Hepatocyte (in vitro differentiated cells): ENCODE measurements around the gene LIN7C. TPM values are rescaled to one million over a fixed set of nuclear protein-coding genes. Genes with fewer than 3 reads are reported as not detected.
A peak's percentile ranks its signal among the peaks of the same experiment; 100 is the strongest.

Experiments
- DNase-seq: peaks from one replicate; pipeline ENCODE4 v3.0.0-alpha.2; 2016; ENCODE audit warnings: low spot score
- H2AFZ ChIP-seq: fragments of 200-600 bp; sonication (generic); 2 replicates; pipeline ENCODE4 v1.6.0; 2016; ENCODE audit warnings: antibody characterized with exemption, mild to moderate bottlenecking
- H3K27ac ChIP-seq: fragments of 200-600 bp; sonication (generic); 2 replicates; pipeline ENCODE4 v1.5.1; 2016; ENCODE audit warnings: mild to moderate bottlenecking
- H3K27me3 ChIP-seq: fragments of 200-600 bp; sonication (generic); 2 replicates; pipeline ENCODE4 v1.6.1; 2016
- H3K36me3 ChIP-seq: fragments of 200-600 bp; sonication (generic); replicated peaks from 2 replicates; pipeline ENCODE4 v1.5.1; 2016; ENCODE audit warnings: low read depth; ENCODE audit not compliant: insufficient read depth
- H3K4me1 ChIP-seq: fragments of 200-600 bp; sonication (generic); 2 replicates; pipeline ENCODE4 v1.5.1; 2016; ENCODE audit warnings: mild to moderate bottlenecking, moderate library complexity; ENCODE audit not compliant: insufficient read depth
- H3K4me2 ChIP-seq: fragments of 200-600 bp; sonication (generic); 2 replicates; pipeline ENCODE4 v1.6.0; 2016
- H3K4me3 ChIP-seq: fragments of 200-600 bp; sonication (generic); 2 replicates; pipeline ENCODE4 v1.5.1; 2016; ENCODE audit warnings: mild to moderate bottlenecking
- H3K79me2 ChIP-seq: fragments of 200-600 bp; sonication (generic); 2 replicates; pipeline ENCODE4 v1.6.0; 2017; ENCODE audit warnings: mild to moderate bottlenecking
- H3K9me2 ChIP-seq: fragments of 200-600 bp; sonication (generic); replicated peaks from 2 replicates; pipeline ENCODE4 v1.6.0; 2017; ENCODE audit warnings: mild to moderate bottlenecking; ENCODE audit not compliant: insufficient read depth
- H3K9me3 ChIP-seq: fragments of 200-600 bp; sonication (generic); 2 replicates; pipeline ENCODE4 v1.5.1; 2016; ENCODE audit warnings: low read depth, mild to moderate bottlenecking
- H4K20me1 ChIP-seq: fragments of 200-600 bp; sonication (generic); 2 replicates; pipeline ENCODE4 v1.6.0; 2016; ENCODE audit warnings: mild to moderate bottlenecking; ENCODE audit not compliant: insufficient read depth, poor library complexity, severe bottlenecking
- EZH2 ChIP-seq: fragments of 200-600 bp; sonication (generic); IDR thresholded peaks from 2 replicates; pipeline ENCODE4 v1.6.1; 2016; ENCODE audit warnings: antibody characterized with exemption, mild to moderate bottlenecking, borderline replicate concordance
- EZH2phosphoT487 ChIP-seq: fragments of 200-600 bp; sonication (generic); IDR thresholded peaks from one replicate; pipeline ENCODE4 v1.6.1; 2018; ENCODE audit warnings: antibody characterized with exemption, mild to moderate bottlenecking, low read depth, moderate library complexity; ENCODE audit not compliant: unreplicated experiment, severe bottlenecking
- WGBS: methylation state at CpG from one replicate; pipeline ENCODE4 v1.1.6; 2016; ENCODE audit warnings: low lambda C conversion rate; ENCODE audit errors: missing lambda C conversion rate; 5-methylcytosine and 5-hydroxymethylcytosine counted together
- polyA plus RNA-seq: library from polyadenylated mRNA; unstranded; fragments of >200 nt; fragmentation: Nextera tagmentation; extraction: Ambion mirVana; gene quantifications from 2 replicates; pipeline ENCODE4 v1.2.1, GENCODE V29; 2016
- total RNA-seq: library from RNA; depleted of rRNA; stranded (reverse); fragments of >200 nt; gene quantifications from 2 replicates; pipeline ENCODE4 v1.2.3, GENCODE V29; 2014
- TF ChIP-seq, protein P1 (sequence below): fragments of 200-600 bp; sonication (generic); IDR thresholded peaks from 2 replicates; pipeline ENCODE4 v1.5.1; 2016; ENCODE audit warnings: antibody characterized with exemption, mild to moderate bottlenecking; ENCODE audit not compliant: poor library complexity

The LIN7C gene
- total and polyA plus RNA-seq, 2 experiments from 2014 or later: 22.4 to 55.5 TPM

DNA sequence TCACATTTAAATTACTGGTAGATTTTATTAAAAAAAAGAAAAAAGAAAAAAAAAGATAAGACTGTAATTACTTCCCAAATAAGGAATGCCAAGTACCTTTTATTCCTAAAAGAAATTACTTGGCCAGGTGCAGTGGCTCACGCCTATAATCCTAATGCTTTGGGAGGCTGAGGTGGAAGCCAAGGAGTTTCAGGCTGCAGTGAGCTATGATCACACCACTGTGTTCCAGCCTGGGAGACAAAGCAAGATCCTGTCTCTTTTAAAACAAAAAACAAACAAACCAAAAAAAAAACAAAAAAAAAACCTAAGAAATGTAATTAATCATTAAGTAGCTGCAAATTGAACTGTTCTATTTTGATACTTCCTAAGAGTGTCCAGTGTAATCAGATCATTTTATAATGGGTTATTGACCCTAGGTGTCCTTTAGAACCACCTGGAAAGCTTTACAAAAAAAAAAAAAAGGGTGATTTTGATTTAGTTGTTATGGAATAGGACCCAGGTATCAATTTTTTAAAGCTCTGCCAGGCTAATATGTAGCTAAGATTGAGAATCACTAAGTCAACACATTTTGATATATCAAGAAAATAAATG lies 10.8 kb downstream of the LIN7C start:
- Histone ChIP-seq H3K4me3 (no peak overlapping the region), H3K4me2 (no peak overlapping the region), H3K4me1 (no peaks in the 10 kb centered on the region), H3K9me3 (no peaks in the 10 kb centered on the region), H3K79me2 (peaks cover 30% of the 10 kb centered on the region), H3K27me3 (no peaks in the 10 kb centered on the region), H3K36me3 (peaks cover 3% of the 10 kb centered on the region), H2AFZ (no peak overlapping the region), H3K27ac (no peak overlapping the region), H3K9me2 (no peaks in the 10 kb centered on the region), H4K20me1 (no peaks in the 10 kb centered on the region)
- no peak for TF ChIP-seq EZH2
- DNase-seq: no peak
- WGBS: 100% methylated on average over 1 of the region's 1 CpG

DNA sequence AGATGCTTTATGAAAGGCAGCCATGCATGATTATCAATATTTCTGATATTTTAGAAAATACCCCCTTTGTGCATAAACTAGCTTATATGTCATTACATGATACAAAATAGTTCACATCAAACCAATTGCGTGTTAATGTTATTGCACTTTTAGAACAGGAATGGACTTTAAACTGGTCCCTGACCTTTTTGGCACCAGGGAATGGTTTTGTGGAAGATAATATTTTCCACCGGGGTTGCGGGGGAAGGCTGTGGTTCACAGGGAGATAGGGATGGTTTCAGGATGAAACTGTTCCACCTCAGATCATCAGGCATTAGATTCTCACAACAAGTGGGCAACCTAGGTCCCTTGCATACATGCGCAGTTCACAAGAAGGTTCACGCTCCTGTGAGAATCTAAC lies 17.5 kb downstream of the LIN7C start:
- TF ChIP-seq EZH2phosphoT487: no peak
- TF ChIP-seq, protein P1, sequence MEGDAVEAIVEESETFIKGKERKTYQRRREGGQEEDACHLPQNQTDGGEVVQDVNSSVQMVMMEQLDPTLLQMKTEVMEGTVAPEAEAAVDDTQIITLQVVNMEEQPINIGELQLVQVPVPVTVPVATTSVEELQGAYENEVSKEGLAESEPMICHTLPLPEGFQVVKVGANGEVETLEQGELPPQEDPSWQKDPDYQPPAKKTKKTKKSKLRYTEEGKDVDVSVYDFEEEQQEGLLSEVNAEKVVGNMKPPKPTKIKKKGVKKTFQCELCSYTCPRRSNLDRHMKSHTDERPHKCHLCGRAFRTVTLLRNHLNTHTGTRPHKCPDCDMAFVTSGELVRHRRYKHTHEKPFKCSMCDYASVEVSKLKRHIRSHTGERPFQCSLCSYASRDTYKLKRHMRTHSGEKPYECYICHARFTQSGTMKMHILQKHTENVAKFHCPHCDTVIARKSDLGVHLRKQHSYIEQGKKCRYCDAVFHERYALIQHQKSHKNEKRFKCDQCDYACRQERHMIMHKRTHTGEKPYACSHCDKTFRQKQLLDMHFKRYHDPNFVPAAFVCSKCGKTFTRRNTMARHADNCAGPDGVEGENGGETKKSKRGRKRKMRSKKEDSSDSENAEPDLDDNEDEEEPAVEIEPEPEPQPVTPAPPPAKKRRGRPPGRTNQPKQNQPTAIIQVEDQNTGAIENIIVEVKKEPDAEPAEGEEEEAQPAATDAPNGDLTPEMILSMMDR: no peak
- TF ChIP-seq EZH2: no peak
- H3K9me3 ChIP-seq: no peaks in the 10 kb centered on the region
- 94% methylated on average over 5 of the region's 5 CpGs for WGBS
- no peak for DNase-seq
- no peaks in the 10 kb centered on the region for H4K20me1 ChIP-seq
- H3K79me2 ChIP-seq: peaks cover under 1% of the 10 kb centered on the region
- no peak overlapping the region for H2AFZ ChIP-seq
- no peak overlapping the region for H3K27ac ChIP-seq
- H3K4me3 ChIP-seq: no peak overlapping the region
- H3K9me2 ChIP-seq: no peaks in the 10 kb centered on the region
- no peaks in the 10 kb centered on the region for H3K4me1 ChIP-seq
- no peak overlapping the region for H3K4me2 ChIP-seq
- no peaks in the 10 kb centered on the region for H3K27me3 ChIP-seq
- peaks cover 3% of the 10 kb centered on the region for H3K36me3 ChIP-seq

DNA sequence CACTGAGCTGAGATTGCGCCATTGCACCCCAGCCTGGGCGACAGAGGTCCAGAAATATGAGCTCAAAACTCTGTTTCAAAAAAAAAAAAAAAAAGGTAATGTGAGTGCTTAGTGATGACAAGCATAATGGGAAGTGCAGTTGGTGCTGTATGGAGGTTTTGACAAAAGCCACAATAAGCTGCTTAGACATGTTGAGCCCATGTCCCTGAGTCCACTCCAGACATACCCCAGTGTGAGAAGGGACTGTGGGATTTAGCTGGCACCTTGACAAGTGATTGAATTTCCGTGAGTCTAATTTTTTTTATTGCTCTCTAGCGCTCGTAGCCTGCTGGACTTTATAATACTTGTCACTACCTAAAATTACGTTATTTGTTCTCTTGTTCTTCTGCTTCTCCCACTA lies 18.9 kb downstream of the LIN7C start:
- Histone ChIP-seq H4K20me1 (no peaks in the 10 kb centered on the region), H2AFZ (no peak overlapping the region), H3K9me3 (no peaks in the 10 kb centered on the region), H3K27me3 (no peaks in the 10 kb centered on the region), H3K4me1 (no peaks in the 10 kb centered on the region), H3K79me2 (no peaks in the 10 kb centered on the region), H3K36me3 (no peaks in the 10 kb centered on the region), H3K4me3 (no peak overlapping the region), H3K9me2 (no peaks in the 10 kb centered on the region), H3K4me2 (no peak overlapping the region), H3K27ac (no peak overlapping the region)
- no peak for TF ChIP-seq EZH2
- TF ChIP-seq, protein P1: no peak
- no peak for TF ChIP-seq EZH2phosphoT487
- DNase-seq: no peak
- 68% methylated on average over 6 of the region's 6 CpGs for WGBS

DNA sequence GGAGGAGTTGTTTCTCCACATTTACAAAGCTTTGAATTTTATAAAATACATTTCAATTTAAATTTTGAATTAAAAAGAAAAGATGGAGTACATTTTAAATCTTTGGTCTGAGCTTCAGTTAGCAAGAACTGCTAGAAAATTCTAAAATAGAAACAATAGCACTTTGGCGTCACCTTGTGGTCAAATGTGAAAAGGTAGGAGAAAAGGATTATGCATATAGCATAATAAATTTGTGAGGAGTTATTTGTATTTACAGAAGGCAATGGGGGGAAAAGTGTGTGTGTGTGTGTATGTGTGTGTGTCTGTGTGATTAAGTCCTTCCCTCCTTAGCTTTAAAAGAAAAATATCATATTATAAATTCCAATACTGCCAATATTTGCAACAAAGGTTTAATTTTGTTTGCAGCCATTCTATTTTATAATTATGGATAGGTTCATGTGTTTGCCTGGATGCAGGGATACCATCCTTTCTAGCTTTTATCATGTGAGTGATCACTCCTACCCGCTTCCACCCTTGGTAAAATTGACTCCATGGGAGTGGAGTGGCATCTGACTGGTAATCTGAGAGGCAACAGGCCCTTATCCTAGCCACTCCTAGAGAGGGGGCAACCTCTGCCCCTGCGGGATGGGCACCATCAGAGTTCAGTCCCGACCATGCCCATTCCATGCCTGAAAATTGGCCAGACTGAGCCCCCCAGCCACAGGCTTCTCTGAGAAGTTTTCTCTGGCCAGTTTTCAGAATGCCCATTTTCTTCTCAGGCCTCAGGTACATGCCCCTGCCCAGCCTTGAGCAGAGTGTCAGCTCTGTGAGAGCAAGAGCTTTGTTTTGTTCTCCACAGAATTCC lies 20.4 kb downstream of the LIN7C start:
- Histone ChIP-seq H4K20me1 (no peaks in the 10 kb centered on the region), H3K4me1 (no peaks in the 10 kb centered on the region), H2AFZ (no peak overlapping the region), H3K79me2 (no peaks in the 10 kb centered on the region), H3K27ac (no peak overlapping the region), H3K27me3 (no peaks in the 10 kb centered on the region), H3K4me2 (no peak overlapping the region), H3K36me3 (no peaks in the 10 kb centered on the region), H3K9me2 (no peaks in the 10 kb centered on the region), H3K4me3 (no peak overlapping the region), H3K9me3 (no peaks in the 10 kb centered on the region)
- TF ChIP-seq, protein P1: peak; percentile 86
- TF ChIP-seq EZH2: no peak
- WGBS: 41% methylated on average over 4 of the region's 4 CpGs
- peak; percentile 67 for DNase-seq
